Kidney epithelial cell (primary cell): ENCODE data around the gene RASGEF1B. TPM values are rescaled to one million over a fixed set of nuclear protein-coding genes. Genes with fewer than 3 reads are reported as not detected.

Experiments used
- DNase-seq: peaks from one replicate; pipeline ENCODE4 v3.0.0-alpha.2; 2010; ENCODE audit warnings: low read depth
- H3K27me3 ChIP-seq: 2 replicates; pipeline ENCODE4 v1.6.0; 2011; ENCODE audit warnings: low read length; ENCODE audit not compliant: control insufficient read depth, insufficient read depth
- H3K36me3 ChIP-seq: 2 replicates; pipeline ENCODE4 v1.5.1; 2011; ENCODE audit warnings: low read length; ENCODE audit not compliant: control insufficient read depth, insufficient read depth
- H3K4me3 ChIP-seq: 2 replicates; pipeline ENCODE4 v1.5.1; 2011; ENCODE audit warnings: low read depth, mild to moderate bottlenecking, control low read depth, low read length
- total RNA-seq: library from RNA; depleted of rRNA; stranded (reverse); fragments of >200 nt; gene quantifications from 2 replicates; pipeline ENCODE4 v1.2.3, GENCODE V29; 2015
- TF ChIP-seq, protein P1 (sequence below): IDR thresholded peaks from 2 replicates; pipeline ENCODE4 v1.5.1; 2011; ENCODE audit warnings: mild to moderate bottlenecking, moderate library complexity, low read length, control low read depth, inconsistent platforms; ENCODE audit not compliant: insufficient read depth, poor library complexity, severe bottlenecking

The RASGEF1B gene
- total RNA-seq, 1 donor from 2014 or later: 14.0 TPM

DNA sequence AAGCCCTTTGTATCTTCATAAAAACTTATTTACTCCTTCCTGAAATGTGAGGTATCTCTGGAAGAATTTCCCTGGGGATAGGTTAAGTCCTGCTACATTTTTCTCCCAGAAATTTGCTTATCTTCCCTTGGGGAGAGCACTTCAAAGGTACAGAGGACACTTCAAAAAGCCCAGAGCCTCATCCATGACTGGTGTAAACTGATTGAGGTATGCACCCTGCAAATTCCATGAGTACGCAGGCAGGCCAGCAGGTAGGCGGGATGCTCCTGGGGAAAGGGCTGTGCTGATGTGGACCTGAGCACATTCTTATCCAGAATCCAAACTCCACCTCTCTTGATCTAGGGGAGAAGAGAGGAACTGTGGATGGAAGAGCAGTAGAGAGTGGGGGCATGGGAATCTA is 26.3 kb upstream of the RASGEF1B start:
- DNase-seq: no peak
- TF ChIP-seq, protein P1, sequence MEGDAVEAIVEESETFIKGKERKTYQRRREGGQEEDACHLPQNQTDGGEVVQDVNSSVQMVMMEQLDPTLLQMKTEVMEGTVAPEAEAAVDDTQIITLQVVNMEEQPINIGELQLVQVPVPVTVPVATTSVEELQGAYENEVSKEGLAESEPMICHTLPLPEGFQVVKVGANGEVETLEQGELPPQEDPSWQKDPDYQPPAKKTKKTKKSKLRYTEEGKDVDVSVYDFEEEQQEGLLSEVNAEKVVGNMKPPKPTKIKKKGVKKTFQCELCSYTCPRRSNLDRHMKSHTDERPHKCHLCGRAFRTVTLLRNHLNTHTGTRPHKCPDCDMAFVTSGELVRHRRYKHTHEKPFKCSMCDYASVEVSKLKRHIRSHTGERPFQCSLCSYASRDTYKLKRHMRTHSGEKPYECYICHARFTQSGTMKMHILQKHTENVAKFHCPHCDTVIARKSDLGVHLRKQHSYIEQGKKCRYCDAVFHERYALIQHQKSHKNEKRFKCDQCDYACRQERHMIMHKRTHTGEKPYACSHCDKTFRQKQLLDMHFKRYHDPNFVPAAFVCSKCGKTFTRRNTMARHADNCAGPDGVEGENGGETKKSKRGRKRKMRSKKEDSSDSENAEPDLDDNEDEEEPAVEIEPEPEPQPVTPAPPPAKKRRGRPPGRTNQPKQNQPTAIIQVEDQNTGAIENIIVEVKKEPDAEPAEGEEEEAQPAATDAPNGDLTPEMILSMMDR: no peak
- Histone ChIP-seq H3K36me3 (no peaks in the 10 kb centered on the region), H3K27me3 (no peaks in the 10 kb centered on the region), H3K4me3 (no peak overlapping the region)

DNA sequence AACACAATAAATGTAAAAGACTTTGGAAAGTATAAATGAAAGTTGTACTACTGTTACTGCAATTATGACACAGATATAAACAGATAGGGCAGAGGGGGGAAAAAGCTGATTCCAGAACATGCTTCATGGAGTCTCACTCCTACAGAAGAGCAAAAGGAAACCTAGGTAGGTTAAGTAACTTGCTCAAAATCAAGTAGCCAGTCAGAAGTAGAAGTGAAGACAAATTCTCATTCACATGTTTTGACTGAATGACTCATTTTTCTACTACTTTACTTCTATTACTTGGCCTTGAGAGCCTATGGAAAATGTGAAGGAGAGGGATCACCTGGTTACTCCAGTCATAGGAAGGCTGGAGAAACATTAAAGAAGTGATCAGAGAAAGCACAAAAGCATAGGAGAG is 23.6 kb upstream of the RASGEF1B start:
- H3K4me3 ChIP-seq: no peak overlapping the region
- no peaks in the 10 kb centered on the region for H3K27me3 ChIP-seq
- no peaks in the 10 kb centered on the region for H3K36me3 ChIP-seq
- no peak for DNase-seq
- TF ChIP-seq, protein P1: no peak

DNA sequence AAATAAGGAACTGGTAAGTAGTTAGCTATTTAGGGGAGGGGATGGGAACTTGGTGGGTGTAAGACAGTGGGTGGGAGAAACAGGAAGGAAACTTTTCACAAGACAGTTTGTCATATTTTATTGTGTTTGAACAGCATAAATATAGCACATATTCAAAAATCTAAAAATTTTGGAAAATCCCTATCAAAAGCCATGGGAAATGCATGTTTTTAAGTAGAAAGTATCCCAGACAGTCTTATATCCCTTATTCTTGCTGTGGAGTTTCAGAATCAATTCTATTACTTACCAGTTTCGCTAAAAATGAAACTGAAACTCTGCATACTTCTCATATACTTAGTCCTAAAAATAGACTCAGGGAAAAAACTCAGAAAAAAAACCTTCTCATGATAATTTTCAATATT is 22.3 kb upstream of the RASGEF1B start:
- TF ChIP-seq, protein P1: no peak
- Histone ChIP-seq H3K27me3 (no peaks in the 10 kb centered on the region), H3K4me3 (no peak overlapping the region), H3K36me3 (no peaks in the 10 kb centered on the region)
- no peak for DNase-seq

DNA sequence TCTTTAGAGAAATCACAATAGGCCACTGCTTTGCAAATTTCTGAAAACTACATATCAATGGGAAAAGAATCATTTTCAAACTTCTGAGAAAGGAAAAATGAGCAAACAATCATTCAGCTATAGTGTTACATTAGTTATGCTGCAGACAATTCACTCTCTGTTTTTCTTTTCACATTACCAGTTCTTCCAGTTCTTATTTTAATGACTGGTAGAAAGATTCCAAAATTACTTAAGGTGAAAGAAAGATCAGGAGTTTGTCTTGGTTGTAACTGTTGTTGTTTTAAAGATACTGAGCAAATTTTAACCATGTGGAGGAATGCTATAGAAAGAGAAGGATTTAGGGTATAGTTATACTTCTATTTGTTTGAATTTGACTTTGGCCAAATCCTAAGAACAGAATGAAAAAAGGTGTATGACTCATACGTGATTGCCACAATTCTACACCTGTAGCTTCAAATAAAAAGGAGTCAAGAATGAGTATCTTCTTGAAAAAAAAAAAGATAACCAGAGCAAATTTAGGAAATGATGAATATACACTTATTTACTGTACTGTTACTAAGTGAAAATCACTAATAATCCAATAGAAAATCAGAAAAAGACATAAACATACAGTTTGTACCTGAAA is 21.0 kb upstream of the RASGEF1B start:
- Histone ChIP-seq H3K4me3 (no peak overlapping the region), H3K27me3 (no peaks in the 10 kb centered on the region), H3K36me3 (no peaks in the 10 kb centered on the region)
- TF ChIP-seq, protein P1: no peak
- no peak for DNase-seq

DNA sequence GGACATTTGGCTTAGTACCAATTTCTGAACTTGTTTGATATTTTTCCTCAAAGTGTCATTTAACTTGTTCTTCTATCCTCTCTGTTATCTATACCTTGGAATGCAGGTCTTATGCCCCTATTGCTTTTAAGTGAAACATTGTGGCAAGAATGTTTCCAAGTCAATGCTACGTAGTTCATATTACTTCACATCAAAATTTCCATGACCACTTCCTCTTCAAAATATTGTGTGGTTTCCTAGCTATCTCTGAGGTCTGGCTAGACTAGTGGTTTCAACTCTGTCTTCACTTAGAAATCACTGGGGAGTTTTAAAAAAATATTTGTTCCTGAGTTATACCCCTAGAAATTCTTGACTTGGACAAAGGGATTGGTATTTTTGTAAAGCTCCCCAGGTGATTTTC is 20.2 kb upstream of the RASGEF1B start:
- Histone ChIP-seq H3K4me3 (no peak overlapping the region), H3K36me3 (no peaks in the 10 kb centered on the region), H3K27me3 (no peaks in the 10 kb centered on the region)
- TF ChIP-seq, protein P1: no peak
- DNase-seq: no peak

DNA sequence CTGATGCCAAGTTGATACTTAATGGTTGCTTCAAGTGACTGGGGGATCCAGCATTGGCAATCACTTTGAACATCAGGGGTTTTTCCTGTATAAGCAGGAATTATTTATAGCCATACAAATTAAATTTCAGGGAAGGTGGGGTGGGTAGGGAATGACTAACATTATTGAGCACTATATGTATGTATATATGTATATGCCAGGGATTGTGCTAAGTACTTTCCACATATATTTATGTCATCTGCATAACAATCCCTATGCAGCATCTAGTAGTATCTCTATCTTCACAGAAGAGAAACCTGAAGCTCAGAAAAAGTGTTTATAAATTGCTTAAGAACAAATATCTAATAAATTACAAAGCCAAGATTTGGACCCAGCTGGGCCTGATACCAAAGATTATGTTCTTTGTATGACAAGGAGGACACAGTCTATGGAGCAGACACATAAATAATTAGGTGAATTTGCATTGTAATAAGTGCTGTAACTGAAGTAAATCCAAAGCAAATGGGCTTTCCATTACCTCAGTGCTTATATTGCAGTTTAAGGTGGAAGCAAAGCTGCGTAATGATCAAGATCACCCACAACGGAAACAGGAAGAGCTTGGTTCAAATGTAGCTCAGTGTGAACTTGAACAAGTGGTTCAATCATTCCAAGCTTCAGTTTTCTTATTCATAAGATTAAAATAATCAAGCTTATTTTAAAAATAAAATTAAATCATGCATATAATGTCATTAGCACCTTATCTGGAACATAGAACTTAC is 18.9 kb upstream of the RASGEF1B start:
- TF ChIP-seq, protein P1: no peak
- H3K4me3 ChIP-seq: no peak overlapping the region

More for the DNA sequence above, 18.9 kb upstream of the RASGEF1B start:
- DNase-seq: no peak
- Histone ChIP-seq H3K27me3 (no peaks in the 10 kb centered on the region), H3K36me3 (no peaks in the 10 kb centered on the region)
